ES-I3 (cell line): Measurements from ENCODE around the gene HBM.

Experiments used
- H3K36me3 ChIP-seq: 2 replicates; pipeline ENCODE4 v1.6.1; 2013; ENCODE audit warnings: mild to moderate bottlenecking, low read length, control low read depth, moderate library complexity; ENCODE audit not compliant: insufficient read depth
- H3K4me1 ChIP-seq: 2 replicates; pipeline ENCODE4 v1.6.1; 2013; ENCODE audit warnings: mild to moderate bottlenecking, control low read depth, low read length; ENCODE audit not compliant: insufficient read depth
- H3K9ac ChIP-seq: 2 replicates; pipeline ENCODE4 v1.6.1; 2013; ENCODE audit warnings: low read depth, mild to moderate bottlenecking, low read length, moderate library complexity
- H3K9me3 ChIP-seq: 2 replicates; pipeline ENCODE4 v1.6.1; 2013; ENCODE audit warnings: mild to moderate bottlenecking, low read length, moderate library complexity; ENCODE audit not compliant: control insufficient read depth, insufficient read depth

HBM gene

GRCh38 chr16:180101-180675 is 14.4 kb downstream of the HBM start, which contains the start of gene HBQ1:
Gene HBQ1, plus strand, starts transcription at chr16:180459. Its CDS starts 28 bp downstream, at chr16:180487.
- Histone ChIP-seq H3K9ac (peak within 1 kb of the TSS; percentile 51), H3K36me3 (no peaks in the 10 kb centered on the region), H3K9me3 (no peaks in the 10 kb centered on the region), H3K4me1 (no peaks in the 10 kb centered on the region; the same call in 1 of the 2 replicates)

DNA sequence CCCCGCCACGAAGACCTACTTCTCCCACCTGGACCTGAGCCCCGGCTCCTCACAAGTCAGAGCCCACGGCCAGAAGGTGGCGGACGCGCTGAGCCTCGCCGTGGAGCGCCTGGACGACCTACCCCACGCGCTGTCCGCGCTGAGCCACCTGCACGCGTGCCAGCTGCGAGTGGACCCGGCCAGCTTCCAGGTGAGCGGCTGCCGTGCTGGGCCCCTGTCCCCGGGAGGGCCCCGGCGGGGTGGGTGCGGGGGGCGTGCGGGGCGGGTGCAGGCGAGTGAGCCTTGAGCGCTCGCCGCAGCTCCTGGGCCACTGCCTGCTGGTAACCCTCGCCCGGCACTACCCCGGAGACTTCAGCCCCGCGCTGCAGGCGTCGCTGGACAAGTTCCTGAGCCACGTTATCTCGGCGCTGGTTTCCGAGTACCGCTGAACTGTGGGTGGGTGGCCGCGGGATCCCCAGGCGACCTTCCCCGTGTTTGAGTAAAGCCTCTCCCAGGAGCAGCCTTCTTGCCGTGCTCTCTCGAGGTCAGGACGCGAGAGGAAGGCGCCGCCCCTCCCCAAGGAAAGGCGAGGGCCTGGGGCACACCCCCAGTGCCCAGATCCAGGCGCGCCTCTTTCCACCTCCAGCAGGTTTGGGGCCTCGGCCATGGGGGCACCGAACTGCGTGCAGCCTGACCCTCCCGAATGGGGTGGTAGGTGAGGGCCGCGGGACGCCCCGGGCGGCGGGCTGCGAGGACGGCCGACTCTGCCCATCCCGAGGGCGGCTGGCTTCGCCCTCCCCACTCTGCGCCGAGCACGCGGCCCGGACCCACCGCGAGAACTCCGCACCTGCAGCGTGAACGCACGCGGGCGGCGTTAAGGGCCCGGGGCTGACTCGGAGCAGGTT is 15.1 kb downstream of the HBM start:
- peak overlapping the region; percentile 51 for H3K9ac ChIP-seq

DNA sequence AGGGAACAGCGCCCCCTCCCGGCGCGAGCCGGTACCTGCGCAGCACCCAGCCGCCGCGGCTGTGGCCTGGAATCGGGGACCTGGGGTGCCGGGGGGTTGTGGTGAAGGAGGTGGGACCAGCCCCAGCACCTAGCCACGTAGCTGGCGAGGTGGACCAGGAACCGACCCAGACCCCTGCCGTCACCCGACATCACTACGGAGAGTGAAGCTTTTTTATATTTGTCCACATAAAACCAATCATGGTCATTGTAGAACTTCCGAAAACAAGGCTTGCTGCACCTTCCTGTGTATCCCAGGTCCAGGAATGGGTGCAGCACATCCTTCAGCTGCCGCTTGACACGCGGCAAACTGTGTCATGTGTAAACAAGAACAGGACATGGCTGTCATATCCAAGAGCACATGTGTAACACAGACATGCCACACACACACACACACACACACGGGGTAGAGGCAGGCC is 15.8 kb downstream of the HBM start:
- no peak overlapping the region for H3K9ac ChIP-seq
- no peaks in the 10 kb centered on the region for H3K36me3 ChIP-seq
- no peaks in the 10 kb centered on the region for H3K9me3 ChIP-seq
- no peaks in the 10 kb centered on the region; the same call in 1 of the 2 replicates for H3K4me1 ChIP-seq

More for the DNA sequence above, 15.1 kb downstream of the HBM start:
- H3K4me1 ChIP-seq, result no peaks in the 10 kb centered on the region; the same call in 1 of the 2 replicates
- H3K9me3 ChIP-seq, result no peaks in the 10 kb centered on the region
- no peaks in the 10 kb centered on the region for H3K36me3 ChIP-seq

DNA sequence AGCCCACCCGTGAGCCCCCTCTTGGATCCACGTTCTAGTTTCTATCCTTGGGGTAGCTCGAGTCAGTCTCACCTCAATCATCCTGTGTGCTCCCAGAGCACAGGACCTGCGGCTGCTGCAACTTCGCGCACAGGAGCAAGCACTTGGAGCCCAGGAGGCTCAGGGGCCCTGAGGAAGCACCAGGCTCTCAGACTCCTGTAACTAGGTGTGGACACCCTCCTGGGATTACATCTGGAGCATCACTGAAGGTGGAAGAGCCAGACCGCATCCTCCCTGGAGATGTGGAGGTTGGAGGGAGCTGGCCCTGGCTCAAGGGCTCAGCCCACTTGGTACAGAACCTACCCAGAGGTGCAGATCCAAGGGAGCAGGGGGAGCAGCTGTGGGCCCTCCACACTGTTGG is 17.2 kb downstream of the HBM start:
- H3K9me3 ChIP-seq, result no peaks in the 10 kb centered on the region
- H3K9ac ChIP-seq, result no peak overlapping the region
- H3K36me3 ChIP-seq, result no peaks in the 10 kb centered on the region
- no peaks in the 10 kb centered on the region; the same call in 1 of the 2 replicates for H3K4me1 ChIP-seq

- Histone ChIP-seq H3K4me1 (no peaks in the 10 kb centered on the region; the same call in 1 of the 2 replicates), H3K36me3 (0 out of 2 replicates have a peak, but pooled peaks cover 7% of the 10 kb centered on the region), H3K9ac (no peak overlapping the region), H3K9me3 (no peaks in the 10 kb centered on the region)
Measured at GRCh38 chr16:185213-185612, 19.4 kb downstream of the HBM start.

- H3K36me3 ChIP-seq, result 0 out of 2 replicates have a peak, but pooled peaks cover 10% of the 10 kb centered on the region
- no peak overlapping the region for H3K9ac ChIP-seq
- no peaks in the 10 kb centered on the region for H3K9me3 ChIP-seq
- no peaks in the 10 kb centered on the region; the same call in 1 of the 2 replicates for H3K4me1 ChIP-seq
Measured at GRCh38 chr16:185691-186090, 19.9 kb downstream of the HBM start.

DNA sequence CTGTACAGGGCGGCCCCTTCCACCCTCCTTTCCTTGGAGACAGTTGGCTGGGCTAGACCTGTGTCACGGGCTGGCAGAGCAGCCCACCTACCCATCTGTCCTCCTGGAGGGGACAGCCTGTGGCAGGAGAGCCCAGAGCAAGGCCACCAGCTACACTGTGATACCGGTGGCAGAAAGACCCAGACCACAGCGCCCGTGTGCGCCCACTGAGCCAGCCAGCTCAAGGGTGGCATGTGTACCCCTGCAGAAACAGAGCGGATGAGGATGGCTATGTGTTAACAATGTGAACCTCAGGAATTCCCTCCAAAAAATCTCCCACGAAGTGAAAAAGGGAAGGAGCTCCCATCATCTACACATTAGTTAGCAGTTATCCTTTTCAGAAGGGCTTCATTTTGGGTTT is 21.6 kb downstream of the HBM start:
- Histone ChIP-seq H3K9me3 (no peaks in the 10 kb centered on the region), H3K36me3 (peaks cover 10% of the 10 kb centered on the region; the same call in 1 of the 2 replicates), H3K9ac (no peak overlapping the region), H3K4me1 (no peaks in the 10 kb centered on the region)

DNA sequence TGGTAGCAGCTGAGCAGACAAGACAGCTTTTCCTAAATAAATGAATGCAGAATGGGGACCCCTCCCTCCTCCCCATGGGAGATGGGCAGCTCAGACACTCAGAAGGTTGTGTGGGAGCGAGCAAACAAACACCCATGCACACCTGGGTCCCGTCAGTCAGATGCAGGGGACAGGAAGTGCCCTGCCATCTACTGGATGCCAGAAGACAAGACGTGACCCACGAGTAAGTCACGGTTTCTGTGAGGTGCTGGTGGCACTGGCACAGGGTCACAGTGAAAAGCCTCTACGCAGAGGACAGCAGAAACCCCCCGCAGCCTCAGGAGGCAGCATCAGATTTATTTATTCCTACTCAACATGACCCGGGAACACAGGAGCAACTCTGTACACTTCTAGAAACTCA is 22.9 kb downstream of the HBM start:
- H3K9me3 ChIP-seq, result no peaks in the 10 kb centered on the region
- H3K36me3 ChIP-seq, result peaks cover 14% of the 10 kb centered on the region; the same call in 1 of the 2 replicates
- H3K4me1 ChIP-seq, result no peaks in the 10 kb centered on the region
- H3K9ac ChIP-seq, result no peak overlapping the region

GRCh38 chr16:189604-190186 is 23.9 kb downstream of the HBM start:
- H3K4me1 ChIP-seq, result no peaks in the 10 kb centered on the region
- H3K9ac ChIP-seq, result no peak overlapping the region
- no peaks in the 10 kb centered on the region for H3K9me3 ChIP-seq
- H3K36me3 ChIP-seq, result peaks cover 21% of the 10 kb centered on the region

- no peak overlapping the region for H3K9ac ChIP-seq
- peaks cover 33% of the 10 kb centered on the region for H3K36me3 ChIP-seq
- H3K9me3 ChIP-seq, result no peaks in the 10 kb centered on the region
- H3K4me1 ChIP-seq, result no peaks in the 10 kb centered on the region
Measured at GRCh38 chr16:191831-192230, 26.1 kb downstream of the HBM start.

DNA sequence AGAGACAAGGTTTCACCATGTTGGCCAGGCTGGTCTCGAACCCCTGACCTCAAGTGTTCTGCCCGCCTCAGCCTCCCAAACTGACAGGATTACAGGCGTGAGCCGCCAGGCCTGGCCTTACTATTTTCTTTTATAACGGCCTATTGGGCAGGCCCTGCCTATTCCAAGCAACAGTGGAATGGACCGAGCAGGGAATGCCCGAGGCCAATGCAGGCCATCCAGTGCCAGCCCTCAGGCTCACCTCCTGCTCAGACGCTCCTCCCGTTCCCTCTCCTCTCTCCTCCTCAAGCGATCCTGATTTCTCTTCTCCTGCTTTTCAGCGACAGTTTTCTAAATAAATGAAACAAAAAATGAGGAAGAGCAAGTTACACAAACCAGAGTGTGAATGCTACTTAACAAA is 26.9 kb downstream of the HBM start:
- Histone ChIP-seq H3K9ac (no peak overlapping the region), H3K36me3 (peaks cover 38% of the 10 kb centered on the region), H3K9me3 (no peaks in the 10 kb centered on the region), H3K4me1 (no peaks in the 10 kb centered on the region)

DNA sequence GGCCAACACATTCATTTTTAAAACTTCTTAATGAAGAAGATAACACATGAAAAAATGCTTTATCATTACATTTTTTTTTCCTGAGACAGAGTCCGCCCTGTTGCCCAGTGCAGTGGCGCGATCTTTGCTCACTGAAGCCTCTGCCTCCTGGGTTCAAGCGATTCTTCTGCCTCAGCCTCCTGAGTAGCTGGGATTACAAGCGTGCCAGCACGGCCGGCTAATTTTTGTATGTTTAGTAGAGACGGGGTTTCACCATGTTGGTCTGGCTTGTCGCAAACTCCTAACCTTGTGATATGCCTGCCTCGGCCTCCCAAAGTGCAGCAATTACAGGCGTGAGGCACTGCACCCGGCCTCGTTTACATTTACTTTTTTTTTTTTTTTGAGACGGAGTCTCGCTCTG is 27.7 kb downstream of the HBM start:
- no peaks in the 10 kb centered on the region for H3K9me3 ChIP-seq
- no peaks in the 10 kb centered on the region for H3K4me1 ChIP-seq
- no peak overlapping the region for H3K9ac ChIP-seq
- peaks cover 43% of the 10 kb centered on the region for H3K36me3 ChIP-seq

- H3K36me3 ChIP-seq, result peaks cover 45% of the 10 kb centered on the region
- H3K9me3 ChIP-seq, result no peaks in the 10 kb centered on the region
Measured at GRCh38 chr16:194516-194915, 28.7 kb downstream of the HBM start.

DNA sequence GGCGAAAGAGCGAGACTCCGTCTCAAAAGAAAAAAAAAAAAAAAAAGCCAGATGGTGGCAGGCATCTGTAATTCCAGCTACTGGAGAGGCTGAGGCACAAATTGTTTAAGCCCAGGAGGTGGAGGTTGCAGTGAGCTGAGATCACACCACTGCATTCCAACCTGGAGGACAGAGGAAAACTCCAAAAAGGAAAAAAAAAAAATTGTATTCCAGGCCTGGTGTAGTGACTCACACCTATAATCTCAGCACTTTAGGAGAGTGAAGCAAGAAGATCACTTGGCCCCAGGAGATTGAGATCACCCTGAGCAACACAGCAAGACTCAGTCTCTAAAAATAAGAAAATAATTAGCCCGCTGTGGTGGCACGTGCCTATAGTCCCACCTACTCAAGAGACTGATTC is 34.6 kb downstream of the HBM start:
- H3K9ac ChIP-seq, result no peak overlapping the region
- H3K9me3 ChIP-seq, result no peaks in the 10 kb centered on the region
- no peaks in the 10 kb centered on the region for H3K4me1 ChIP-seq
- peaks cover 42% of the 10 kb centered on the region for H3K36me3 ChIP-seq

More at GRCh38 chr16:194516-194915, 28.7 kb downstream of the HBM start:
- H3K9ac ChIP-seq, result no peak overlapping the region
- H3K4me1 ChIP-seq, result no peaks in the 10 kb centered on the region
